AG09319 (cell line): ENCODE results near the gene RABGAP1L.

ENCODE experiments used
- DNase-seq: peaks from one replicate; pipeline ENCODE4 v3.0.0-alpha.2; 2010; ENCODE audit warnings: low read depth; ENCODE audit errors: extremely low read depth
- CTCF ChIP-seq: IDR thresholded peaks from 2 replicates; pipeline ENCODE4 v1.5.1; 2011; ENCODE audit warnings: low read depth, mild to moderate bottlenecking, inconsistent platforms, low read length, moderate library complexity

Gene RABGAP1L

GRCh38 chr1:174258148-174258550 is 98.8 kb downstream of the RABGAP1L start:
- DNase-seq, result no peak
- TF ChIP-seq CTCF, result peak; percentile 30

- DNase-seq, result peak; percentile 35
Observed at GRCh38 chr1:174262349-174263241, 103.3 kb downstream of the RABGAP1L start.

GRCh38 chr1:174265282-174265681 is 106.0 kb downstream of the RABGAP1L start:
- TF ChIP-seq CTCF, result no peak
- DNase-seq, result no peak

More at GRCh38 chr1:174262349-174263241, 103.3 kb downstream of the RABGAP1L start:
- TF ChIP-seq CTCF, result peak; percentile 68

- DNase-seq, result no peak
- TF ChIP-seq CTCF, result no peak
Observed at GRCh38 chr1:174266476-174266875, 107.2 kb downstream of the RABGAP1L start.

GRCh38 chr1:174266991-174267612 is 107.8 kb downstream of the RABGAP1L start:
- no peak for TF ChIP-seq CTCF
- no peak for DNase-seq

GRCh38 chr1:174269989-174270651 is 110.8 kb downstream of the RABGAP1L start:
- no peak for DNase-seq
- TF ChIP-seq CTCF, result no peak

- no peak for DNase-seq
- TF ChIP-seq CTCF, result no peak
Observed at GRCh38 chr1:174273190-174273589, 113.9 kb downstream of the RABGAP1L start.
